DMS153 treated with DMSO at 0.1 percent for 48 hours (cell line): ENCODE data around the gene RSRC1.
"Not testable (repeated sequence)": the region's sequence is repeated elsewhere in the genome, so short reads cannot be mapped to it uniquely, and the experiment has no call there.

Experiments
- DNase-seq: peaks from one replicate; lab custom pipeline; 2025; ENCODE audit not compliant: unreplicated experiment; lab: John Stamatoyannopoulos, UW

Gene RSRC1

GRCh38 chr3:158100681-158101080 is 9.2 kb upstream of the RSRC1 start:
- no peak for DNase-seq

- no peak for DNase-seq
Observed at GRCh38 chr3:158101335-158102241, 8.3 kb upstream of the RSRC1 start.

- DNase-seq, result no peak
Observed at GRCh38 chr3:158102242-158103080, 7.4 kb upstream of the RSRC1 start.

GRCh38 chr3:158103081-158103886 is 6.6 kb upstream of the RSRC1 start:
- no peak for DNase-seq

- no peak for DNase-seq
Observed at GRCh38 chr3:158103887-158104327, 6.0 kb upstream of the RSRC1 start.

GRCh38 chr3:158104431-158104921 is 5.4 kb upstream of the RSRC1 start:
- no peak for DNase-seq

- no peak for DNase-seq
Observed at GRCh38 chr3:158105119-158105709, 4.7 kb upstream of the RSRC1 start.

- DNase-seq, result peak; percentile 22
Observed at GRCh38 chr3:158105710-158106253, 4.1 kb upstream of the RSRC1 start.

- DNase-seq, result no peak
Observed at GRCh38 chr3:158106766-158107471, 3.0 kb upstream of the RSRC1 start.

- DNase-seq, result no peak
Observed at GRCh38 chr3:158107605-158108444, 2.1 kb upstream of the RSRC1 start.

- no peak for DNase-seq
Observed at GRCh38 chr3:158108445-158108985, 1.4 kb upstream of the RSRC1 start.

- no peak for DNase-seq
Observed at GRCh38 chr3:158109295-158109803, 540 bp upstream of the RSRC1 start.

- DNase-seq, result no peak
Observed at GRCh38 chr3:158110658-158111018, 749 bp downstream of the RSRC1 start.

GRCh38 chr3:158111861-158112260 is 2.0 kb downstream of the RSRC1 start:
- no peak for DNase-seq

- DNase-seq, result not testable (repeated sequence)
Observed at GRCh38 chr3:158113595-158113994, 3.7 kb downstream of the RSRC1 start.

GRCh38 chr3:158120330-158120729 is 10.4 kb downstream of the RSRC1 start:
- DNase-seq, result no peak

- no peak for DNase-seq
Observed at GRCh38 chr3:158121295-158121694, 11.4 kb downstream of the RSRC1 start.

GRCh38 chr3:158122721-158123120 is 12.8 kb downstream of the RSRC1 start:
- not testable (repeated sequence) for DNase-seq
